ENCODE measurements around the gene MTMR12. TPM values are rescaled to one million over a fixed set of nuclear protein-coding genes. Genes with fewer than 3 reads are reported as not detected.

The MTMR12 gene
- total and polyA plus RNA-seq, 2 of the 8 experiments (the other 6 are each of a cell fraction or from before 2014, with no cell fraction given) = 19.1 to 59.3 TPM

GRCh38 chr5:32278406-32278805 lies 34.3 kb downstream of the MTMR12 start (continued):
- no peak for TF ChIP-seq CHD7 (IDR thresholded peaks at IDR 0.05; ENCODE audit: insufficient replicate concordance, low read length)
- TF ChIP-seq SAP30 (IDR thresholded peaks at IDR 0.05; ENCODE audit: insufficient read depth, insufficient replicate concordance, low read length) = no peak
- no peak for TF ChIP-seq SP4 (IDR thresholded peaks at IDR 0.05; ENCODE audit: low read length)
- TF ChIP-seq BCL11A (IDR thresholded peaks at IDR 0.05; ENCODE audit: low read depth in 2 of 2, low read length in 2 of 2) = no peak
- no peak for TF ChIP-seq GABPA (IDR thresholded peaks at IDR 0.05; ENCODE audit: borderline replicate concordance, insufficient read depth, low read length)

Measured in H1 (cell line).